K562 (cell line): ENCODE measurements around the gene IL4I1. TPM values are rescaled to one million over a fixed set of nuclear protein-coding genes. Genes with fewer than 3 reads are reported as not detected.

Experiments
- ARHGAP35 ChIP-seq: fragments of 450-650 bp; IDR thresholded peaks from 2 replicates; pipeline ENCODE4 v1.6.1; 2018; ENCODE audit not compliant: partially characterized antibody
- C11orf30 ChIP-seq: fragments of 450-650 bp; IDR thresholded peaks from 2 replicates; pipeline ENCODE4 v1.6.1; 2016; ENCODE audit warnings: low read depth, mild to moderate bottlenecking
- CBX1 ChIP-seq: sonication (generic); IDR thresholded peaks from 2 replicates; pipeline ENCODE4 v1.6.1; 2016; ENCODE audit warnings: antibody characterized with exemption, low read depth, mild to moderate bottlenecking
- CHD2 ChIP-seq: IDR thresholded peaks from 2 replicates; pipeline ENCODE4 v1.6.1; 2011; ENCODE audit warnings: low read depth, low read length
- CTBP1 ChIP-seq: fragments of 450-650 bp; IDR thresholded peaks from 2 replicates; pipeline ENCODE4 v1.6.1; 2016; ENCODE audit warnings: borderline replicate concordance
- FIP1L1 ChIP-seq: fragments of 200-400 bp; formaldehyde crosslinking; IDR thresholded peaks from 2 replicates; pipeline ENCODE4 v1.6.1; 2018; ENCODE audit warnings: mild to moderate bottlenecking, low read depth, low read length; ENCODE audit not compliant: poor library complexity, severe bottlenecking
- MAFG ChIP-seq: fragments of 450-650 bp; conservative IDR thresholded peaks from 2 replicates; pipeline ENCODE4 v1.6.1; 2016; ENCODE audit warnings: missing genetic modification characterization, missing compliant biosample characterization
- POLR2A ChIP-seq: fragments of 450-650 bp; conservative IDR thresholded peaks from 2 replicates; pipeline ENCODE4 v1.6.1; 2016
- POLR2G ChIP-seq: fragments of 200-400 bp; formaldehyde crosslinking; IDR thresholded peaks from 2 replicates; pipeline ENCODE4 v1.6.1; 2017; ENCODE audit warnings: low read depth, mild to moderate bottlenecking, antibody characterized with exemption, low read length, moderate library complexity
- RBM22 ChIP-seq: fragments of 200-400 bp; formaldehyde crosslinking; IDR thresholded peaks from 2 replicates; pipeline ENCODE4 v1.6.1; 2018; ENCODE audit warnings: low read length, low read depth; ENCODE audit not compliant: poor library complexity, severe bottlenecking
- SIRT6 ChIP-seq: IDR thresholded peaks from one replicate; pipeline ENCODE4 v1.6.1; 2012; ENCODE audit warnings: low read depth, mild to moderate bottlenecking, control low read depth, inconsistent platforms, low read length, moderate library complexity
- TFE3 ChIP-seq: fragments of 450-650 bp; formaldehyde crosslinking; IDR thresholded peaks from 2 replicates; pipeline ENCODE4 v1.4.0; 2020; ENCODE audit warnings: mild to moderate bottlenecking, mixed read lengths
- TRIM24 ChIP-seq, 2 experiments: fragments of 450-650 bp; IDR thresholded peaks; 2 replicates each; pipeline ENCODE4 v1.6.1; 2016
- XRCC4 ChIP-seq: IDR thresholded peaks from one replicate; pipeline ENCODE4 v1.6.1; 2011; ENCODE audit not compliant: insufficient read depth, insufficient read length; ENCODE audit errors: extremely low read depth
- ZKSCAN1 ChIP-seq: fragments of 150-350 bp; IDR thresholded peaks from 2 replicates; pipeline ENCODE4 v1.6.1; 2016; ENCODE audit warnings: low read depth, low read length
- ZNF134 ChIP-seq: fragments of 250-450 bp; sonication (Bioruptor Pico); conservative IDR thresholded peaks from 2 replicates; pipeline ENCODE4 v1.4.0; 2020
- ZNF217 ChIP-seq: sonication (generic); formaldehyde crosslinking; IDR thresholded peaks from 2 replicates; pipeline ENCODE4 v1.8.0; 2022; ENCODE audit warnings: mild to moderate bottlenecking, missing genetic modification reagents
- ZNF24 ChIP-seq: fragments of 450-650 bp; IDR thresholded peaks from 2 replicates; pipeline ENCODE4 v1.6.1; 2016
- ZNF274 ChIP-seq: IDR thresholded peaks from 2 replicates; pipeline ENCODE4 v1.6.1; 2011; ENCODE audit warnings: low read depth, mild to moderate bottlenecking, low read length, moderate library complexity, borderline replicate concordance
- ZNF740 ChIP-seq, 3 experiments: fragments of 200-800 bp in 1 of 3; sonication (Bioruptor generic) in 1 of 3; sonication (generic) in 1 of 3; formaldehyde crosslinking in 1 of 3; IDR thresholded peaks; 2 replicates each; pipeline versions ENCODE4 v1.6.1 to v1.8.0; 2016 to 2022; ENCODE audit warnings: mild to moderate bottlenecking in 2 of 3, missing compliant biosample characterization in 2 of 3, missing genetic modification characterization in 2 of 3, missing genetic modification reagents in 1 of 3
- polyA plus RNA-seq, 8 experiments: library from polyadenylated mRNA; depleted of rRNA in 4 of 8; stranded (reverse) in 5 of 8; unstranded in 3 of 8; fragments of >200 nt; fragmentation: Nextera tagmentation in 2 of 8; fragmentation: Illumina TruSeq in 1 of 8; extraction: Ambion mirVana in 2 of 8; extraction: Trizol in 1 of 8; gene quantifications; 2 replicates each; pipeline versions ENCODE4 v1.2.1 to v1.2.3, GENCODE V29; 2011 to 2014; ENCODE audit warnings: inconsistent platforms in 1 of 8, missing spikeins in 1 of 8
- total RNA-seq, 7 experiments: library from RNA; depleted of rRNA in 6 of 7; stranded (reverse); fragments of >200 nt in 6 of 7; fragmentation: Illumina TruSeq in 2 of 7; extraction: Trizol in 2 of 7; gene quantifications; 2 replicates each; pipeline versions ENCODE4 v1.2.1 to v1.2.3, GENCODE V29; 2011 to 2021; ENCODE audit warnings: low replicate concordance in 1 of 7

IL4I1 gene
- total and polyA plus RNA-seq, 9 of the 15 experiments (the other 6 are each of a cell fraction or from before 2014, with no cell fraction given): 0.06 to 0.95 (median 0.43) TPM; not detected in 2

- peak; percentile 55; the same call in 1 of the 2 replicates for TF ChIP-seq ZNF740 (CRISPR knock-in tag; IDR thresholded peaks at IDR 0.05)
- TF ChIP-seq ZNF740 (tag; IDR thresholded peaks at IDR 0.05): no peak
- 0 out of 2 replicates have a peak, but pooled peaks have one; percentile 15 for TF ChIP-seq CHD2
- TF ChIP-seq MAFG (tag): no peak
- TF ChIP-seq ZKSCAN1: no peak
- TF ChIP-seq ZNF24: no peak
- TF ChIP-seq C11orf30: no peak
- peak; percentile 83 for TF ChIP-seq RBM22
- no peak for TF ChIP-seq TFE3 (CRISPR knock-in tag)
- no peak for TF ChIP-seq XRCC4
- peak; percentile 51 for TF ChIP-seq POLR2A
- TF ChIP-seq CBX1: peak; percentile 42; the same call in 1 of the 2 replicates
- TF ChIP-seq ARHGAP35: no peak
- peak; percentile 46 for TF ChIP-seq SIRT6
- TF ChIP-seq FIP1L1: peak; percentile 15
- no peak for TF ChIP-seq TRIM24 (IDR thresholded peaks at IDR 0.05)
- peak; percentile 76 for TF ChIP-seq POLR2G
- no peak for TF ChIP-seq ZNF217 (CRISPR knock-in tag)
- TF ChIP-seq CTBP1: no peak
- no peak for TF ChIP-seq ZNF274
- no peak for TF ChIP-seq ZNF134 (CRISPR knock-in tag)
Observed at GRCh38 chr19:49859682-49860335, 36.9 kb downstream of the IL4I1 start (continued).
